Gastroesophageal sphincter (tissue), 3 donors: ENCODE results near the gene ISG15.

ENCODE experiments used
- CTCF ChIP-seq, 4 experiments: fragments of 200-600 bp in 2 of 4; fragments of 450-650 bp in 2 of 4; sonication (generic) in 1 of 4; IDR thresholded peaks; one replicate each; pipeline ENCODE4 v1.5.1; 2017 to 2019; ENCODE audit warnings: antibody characterized with exemption in 4 of 4, mild to moderate bottlenecking in 2 of 4, moderate library complexity in 2 of 4
- POLR2AphosphoS5 ChIP-seq: sonication (generic); formaldehyde crosslinking; IDR thresholded peaks from one replicate; pipeline ENCODE4 v1.6.1; 2017; ENCODE audit warnings: antibody characterized with exemption

- no peak for TF ChIP-seq CTCF (IDR thresholded peaks at IDR 0.05)
- no peak for TF ChIP-seq POLR2AphosphoS5
Observed at GRCh38 chr1:1046767-1047166, 33.5 kb downstream of the ISG15 start.
